A549 (cell line): ENCODE data around the gene SPOP. TPM values are rescaled to one million over a fixed set of nuclear protein-coding genes. Genes with fewer than 3 reads are reported as not detected.
A peak's percentile ranks its signal among the peaks of the same experiment; 100 is the strongest.

ENCODE experiments used
- ATAC-seq, 2 experiments: fragments of 200-7000 bp in 1 of 2; fragments of >200 bp in 1 of 2; cut with Nextera tagmentation in 1 of 2; cut with Tn5 transposase in 1 of 2; 3 replicates each; pipeline versions ENCODE4 v1.8.0 to v1.9.1; 2018 to 2020; ENCODE audit warnings: mild to moderate bottlenecking in 1 of 2, moderate library complexity in 1 of 2
- CTCF ChIA-PET: fragments of 300-600 bp; sonication (Branson Sonifier 250); formaldehyde crosslinking; extraction: SDS; loops from one replicate; lab custom pipeline; 2021; ENCODE audit warnings: antibody characterized with exemption, inconsistent platforms; lab: Yijun Ruan, JAX
- POLR2A ChIA-PET: fragments of 350-600 bp; formaldehyde crosslinking; extraction: SDS; loops from one replicate; lab custom pipeline; 2021; ENCODE audit warnings: antibody characterized with exemption, inconsistent platforms; lab: Yijun Ruan, JAX
- DNase-seq, 2 experiments: peaks; one replicate each; pipeline versions ENCODE4 v3.0.0 to v3.0.0-alpha.2; 2011 to 2016; ENCODE audit warnings: low read depth in 1 of 2, low spot score in 1 of 2
- FAIRE-seq: peaks from 2 replicates; lab custom pipeline; 2011; peaks lifted over from hg19 to GRCh38; lab: Jason Lieb, UNC
- H3K27ac ChIP-seq, 2 experiments: fragments of >200 bp; sonication (Bioruptor Twin); formaldehyde crosslinking; 3 replicates each; pipeline ENCODE4 v1.5.1; 2016 to 2017
- H3K4me1 ChIP-seq: fragments of >200 bp; sonication (Bioruptor Twin); formaldehyde crosslinking; 3 replicates; pipeline ENCODE4 v1.6.1; 2016
- H3K4me2 ChIP-seq: fragments of >200 bp; sonication (Bioruptor Twin); formaldehyde crosslinking; 3 replicates; pipeline ENCODE4 v1.6.1; 2016
- H3K4me3 ChIP-seq: fragments of >200 bp; sonication (Bioruptor Twin); formaldehyde crosslinking; 3 replicates; pipeline ENCODE4 v1.5.1; 2016
- H3K9me3 ChIP-seq: fragments of >200 bp; sonication (Bioruptor Twin); formaldehyde crosslinking; 3 replicates; pipeline ENCODE4 v1.6.1; 2016
- CBX2 ChIP-seq: fragments of 200-600 bp; sonication (generic); IDR thresholded peaks from 2 replicates; pipeline ENCODE4 v1.6.1; 2016; ENCODE audit warnings: low read depth, mild to moderate bottlenecking, borderline replicate concordance
- CEBPB ChIP-seq, 2 experiments: fragments of >200 bp in 1 of 2; sonication (Bioruptor Twin) in 1 of 2; formaldehyde crosslinking in 1 of 2; IDR thresholded peaks; 2 replicates each; pipeline ENCODE4 v1.6.1; 2012 to 2016
- CTCF ChIP-seq: fragments of >200 bp; sonication (Bioruptor Twin); formaldehyde crosslinking; IDR thresholded peaks from 3 replicates; pipeline ENCODE4 v1.5.1; 2016
- E2F6 ChIP-seq: IDR thresholded peaks from 2 replicates; pipeline ENCODE4 v1.6.1; 2012; ENCODE audit warnings: low read depth, borderline replicate concordance
- FOSB ChIP-seq: fragments of 250-450 bp; sonication (Bioruptor Pico); IDR thresholded peaks from 2 replicates; pipeline ENCODE4 v1.5.0; 2020; ENCODE audit warnings: mild to moderate bottlenecking, moderate library complexity
- GATA3 ChIP-seq: IDR thresholded peaks from 2 replicates; pipeline ENCODE4 v1.6.1; 2012; ENCODE audit warnings: borderline replicate concordance
- HDAC2 ChIP-seq: fragments of 200-600 bp; sonication (generic); IDR thresholded peaks from 2 replicates; pipeline ENCODE4 v1.6.1; 2016
- HEYL ChIP-seq: fragments of 250-450 bp; sonication (Bioruptor Pico); IDR thresholded peaks from 2 replicates; pipeline ENCODE4 v1.8.0; 2021; ENCODE audit warnings: mild to moderate bottlenecking, moderate library complexity
- HOXB5 ChIP-seq: fragments of 250-450 bp; sonication (Bioruptor Pico); IDR thresholded peaks from 2 replicates; pipeline ENCODE4 v1.5.0; 2020; ENCODE audit warnings: mild to moderate bottlenecking, moderate library complexity
- JUN ChIP-seq, 2 experiments: fragments of >200 bp; sonication (Bioruptor Twin); formaldehyde crosslinking; IDR thresholded peaks; 2 replicates in 1 of 2; 3 replicates in 1 of 2; pipeline ENCODE4 v1.6.1; 2016 to 2017
- JUNB ChIP-seq: fragments of >200 bp; sonication (Bioruptor Twin); formaldehyde crosslinking; IDR thresholded peaks from 2 replicates; pipeline ENCODE4 v1.6.1; 2016
- KDM5A ChIP-seq: fragments of 200-600 bp; sonication (generic); IDR thresholded peaks from 2 replicates; pipeline ENCODE4 v1.6.1; 2016; ENCODE audit warnings: antibody characterized with exemption, mild to moderate bottlenecking
- MAFK ChIP-seq: fragments of 450-650 bp; IDR thresholded peaks from 2 replicates; pipeline ENCODE4 v1.6.1; 2014; ENCODE audit not compliant: partially characterized antibody
- MAZ ChIP-seq: fragments of 150-350 bp; IDR thresholded peaks from 2 replicates; pipeline ENCODE4 v1.6.1; 2014; ENCODE audit warnings: antibody characterized with exemption, low read depth, low read length, borderline replicate concordance
- NPAS2 ChIP-seq: fragments of 250-450 bp; sonication (Bioruptor Pico); IDR thresholded peaks from 2 replicates; pipeline ENCODE4 v1.8.0; 2022; ENCODE audit warnings: mild to moderate bottlenecking, moderate library complexity, borderline replicate concordance
- PBX3 ChIP-seq: IDR thresholded peaks from 2 replicates; pipeline ENCODE4 v1.6.1; 2012
- PHF8 ChIP-seq: fragments of 200-600 bp; sonication (generic); IDR thresholded peaks from 2 replicates; pipeline ENCODE4 v1.6.1; 2016; ENCODE audit warnings: low read depth, mild to moderate bottlenecking, antibody characterized with exemption, moderate library complexity, borderline replicate concordance
- POLR2A ChIP-seq: IDR thresholded peaks from 2 replicates; pipeline ENCODE4 v1.6.1; 2012; ENCODE audit warnings: mild to moderate bottlenecking, low read length
- POLR2AphosphoS2 ChIP-seq: conservative IDR thresholded peaks from 2 replicates; pipeline ENCODE4 v1.6.1; 2012; ENCODE audit warnings: low read length, improper control_type of control experiment, inconsistent platforms
- RAD21 ChIP-seq, 2 experiments: fragments of >200 bp in 1 of 2; sonication (Bioruptor Twin) in 1 of 2; formaldehyde crosslinking in 1 of 2; IDR thresholded peaks in 1 of 2; conservative IDR thresholded peaks in 1 of 2; 2 replicates in 1 of 2; 3 replicates in 1 of 2; pipeline ENCODE4 v1.6.1; 2012 to 2018; ENCODE audit warnings: inconsistent platforms in 1 of 2
- RNF2 ChIP-seq: fragments of 200-600 bp; sonication (generic); IDR thresholded peaks from 2 replicates; pipeline ENCODE4 v1.6.1; 2016; ENCODE audit warnings: low read depth, mild to moderate bottlenecking, antibody characterized with exemption, moderate library complexity, borderline replicate concordance
- SMC3 ChIP-seq: fragments of >200 bp; sonication (Bioruptor Twin); formaldehyde crosslinking; IDR thresholded peaks from 3 replicates; pipeline ENCODE4 v1.6.1; 2018; ENCODE audit warnings: inconsistent platforms
- ZC3H11A ChIP-seq: fragments of 450-650 bp; IDR thresholded peaks from 2 replicates; pipeline ENCODE4 v1.6.1; 2014; ENCODE audit warnings: antibody characterized with exemption, mild to moderate bottlenecking
- ZSCAN20 ChIP-seq: fragments of 250-450 bp; sonication (Bioruptor Pico); IDR thresholded peaks from 2 replicates; pipeline ENCODE4 v1.8.0; 2022; ENCODE audit warnings: mild to moderate bottlenecking, moderate library complexity
- WGBS: methylation state at CpG from one replicate; pipeline ENCODE4 v1.1.6; 2017; ENCODE audit errors: missing lambda C conversion rate; 5-methylcytosine and 5-hydroxymethylcytosine counted together
- polyA plus RNA-seq, 4 experiments: library from polyadenylated mRNA; depleted of rRNA in 3 of 4; stranded (reverse); fragments of >200 nt; fragmentation: RNase III in 1 of 4; extraction: RNeasy Plus Mini Kit Qiagen cat#74134 plus additional on column Dnase treatment in 1 of 4; gene quantifications; 2 replicates in 3 of 4; 3 replicates in 1 of 4; pipeline ENCODE4 v1.2.3, GENCODE V29; 2011 to 2017

SPOP gene
- polyA plus RNA-seq, 2 of the 4 experiments (the other 2 are of a cell fraction), result 49.5 to 57.2 TPM

- no peaks in the 10 kb centered on the region for H3K9me3 ChIP-seq
- ATAC-seq (peak in 1 of 2 experiments; percentile 2; a peak in 3 of 6 replicates), FAIRE-seq (no peak), DNase-seq (peak in 1 of 2 experiments; percentile 36)
- 2% methylated on average over 12 of the region's 12 CpGs for WGBS
- ChIA-PET CTCF (interaction anchor here (0.6 to 49.7 kb wide), 26 partner anchors 6 to 1029 kb away, joined by 3 to 2008 read pairs (median 6); partner anchors contain the start of genes KAT7, NXPH3 and SLC35B1), POLR2A (interaction anchor here (0.5 to 1.9 kb wide), 8 partner anchors 9 to 462 kb away, joined by 3 to 19 read pairs (median 4); partner anchors contain the start of genes KAT7 and PHB1)
- H3K27ac ChIP-seq, result peak overlapping the region; percentile 90
- TF ChIP-seq HOXB5 (no peak), MAZ (no peak), CEBPB (IDR thresholded peaks at IDR 0.05) (no peak), ZSCAN20 (CRISPR knock-in tag) (no peak), JUN (IDR thresholded peaks at IDR 0.05) (no peak), POLR2AphosphoS2 (no peak), PHF8 (no peak), JUNB (no peak), ZC3H11A (no peak), GATA3 (no peak)
- peak overlapping the region; percentile 94 for H3K4me2 ChIP-seq
- H3K4me3 ChIP-seq, result peak overlapping the region; percentile 87
- peaks cover 10% of the 10 kb centered on the region for H3K4me1 ChIP-seq
Observed at GRCh38 chr17:49707246-49707607, 29.3 kb upstream of the SPOP start.

- ChIA-PET CTCF (interaction anchor here (1.1 to 49.7 kb wide), 7 partner anchors 4 to 292 kb away, joined by 3 to 2008 read pairs (median 181); partner anchors contain the start of genes DLX3, NXPH3, SLC35B1 and SPOP), POLR2A (interaction anchor here (1.8 kb wide), 1 partner anchor 59 kb away, joined by 4 read pairs; the partner anchor contains the start of gene FAM117A)
- TF ChIP-seq POLR2AphosphoS2 (no peak), HDAC2 (no peak), NPAS2 (CRISPR knock-in tag) (no peak), PBX3 (no peak), RNF2 (no peak), POLR2A (no peak), CBX2 (no peak), FOSB (CRISPR knock-in tag) (no peak), JUNB (no peak), E2F6 (no peak), SMC3 (no peak)
- FAIRE-seq (no peak), ATAC-seq (no peak), DNase-seq (no peak)
- no peak overlapping the region for H3K4me3 ChIP-seq
- H3K9me3 ChIP-seq, result no peaks in the 10 kb centered on the region
- H3K4me2 ChIP-seq, result no peak overlapping the region
- H3K27ac ChIP-seq, result no peak overlapping the region
- H3K4me1 ChIP-seq, result peaks cover 10% of the 10 kb centered on the region
Observed at GRCh38 chr17:49705254-49705653, 27.4 kb upstream of the SPOP start.

GRCh38 chr17:49703557-49704277, 25.8 kb upstream of the SPOP start:
- Histone ChIP-seq H3K4me1 (peaks cover 10% of the 10 kb centered on the region), H3K9me3 (no peaks in the 10 kb centered on the region), H3K4me3 (no peak overlapping the region), H3K4me2 (no peak overlapping the region), H3K27ac (no peak overlapping the region)
- ChIA-PET CTCF (interaction anchor here (0.8 to 49.7 kb wide), 18 partner anchors 3 to 298 kb away, joined by 3 to 2008 read pairs (median 5); partner anchors contain the start of genes DLX3, NXPH3, SLC35B1 and SPOP), POLR2A (interaction anchor here (0.5 to 1.8 kb wide), 3 partner anchors 61 to 198 kb away, joined by 3 to 4 read pairs (median 4); partner anchors contain the start of gene FAM117A)
- ATAC-seq (peak; percentile 52 to 53), FAIRE-seq (peak; percentile 78), DNase-seq (peak; percentile 72 to 78)
- TF ChIP-seq MAFK (no peak), SMC3 (peak; percentile 62), POLR2AphosphoS2 (no peak), CBX2 (no peak), CTCF (peak; percentile 57), KDM5A (no peak), HEYL (CRISPR knock-in tag) (no peak), RAD21 (conservative IDR thresholded peaks at IDR 0.05 in 1 of 2, IDR thresholded peaks at IDR 0.05 in 1 of 2) (peak; percentile 55 to 67)
- 59% methylated on average over 6 of the region's 6 CpGs for WGBS
